HL-60 (cell line): ENCODE data around the gene RHOJ.
"Not testable (repeated sequence)": the region's sequence is repeated elsewhere in the genome, so short reads cannot be mapped to it uniquely, and the experiment has no call there.

Experiments used
- CTCF ChIP-seq: IDR thresholded peaks from one replicate; pipeline ENCODE4 v1.5.1; 2011; ENCODE audit warnings: low read length, control low read depth, inconsistent platforms; ENCODE audit not compliant: insufficient read depth
- POLR2AphosphoS5 ChIP-seq: IDR thresholded peaks from 2 replicates; pipeline ENCODE4 v1.6.1; 2012; ENCODE audit warnings: low read depth

GRCh38 chr14:63279933-63280332 is 75.7 kb downstream of the RHOJ start:
- TF ChIP-seq POLR2AphosphoS5, CTCF: not testable (repeated sequence)
